Hepatocyte (in vitro differentiated cells): ENCODE measurements around the gene ARL13B. TPM values are rescaled to one million over a fixed set of nuclear protein-coding genes. Genes with fewer than 3 reads are reported as not detected.
A peak's percentile ranks its signal among the peaks of the same experiment; 100 is the strongest.

Source experiments
- DNase-seq: peaks from one replicate; pipeline ENCODE4 v3.0.0-alpha.2; 2016; ENCODE audit warnings: low spot score
- H2AFZ ChIP-seq: fragments of 200-600 bp; sonication (generic); 2 replicates; pipeline ENCODE4 v1.6.0; 2016; ENCODE audit warnings: antibody characterized with exemption, mild to moderate bottlenecking
- H3K27ac ChIP-seq: fragments of 200-600 bp; sonication (generic); 2 replicates; pipeline ENCODE4 v1.5.1; 2016; ENCODE audit warnings: mild to moderate bottlenecking
- H3K27me3 ChIP-seq: fragments of 200-600 bp; sonication (generic); 2 replicates; pipeline ENCODE4 v1.6.1; 2016
- H3K36me3 ChIP-seq: fragments of 200-600 bp; sonication (generic); replicated peaks from 2 replicates; pipeline ENCODE4 v1.5.1; 2016; ENCODE audit warnings: low read depth; ENCODE audit not compliant: insufficient read depth
- H3K4me1 ChIP-seq: fragments of 200-600 bp; sonication (generic); 2 replicates; pipeline ENCODE4 v1.5.1; 2016; ENCODE audit warnings: mild to moderate bottlenecking, moderate library complexity; ENCODE audit not compliant: insufficient read depth
- H3K4me2 ChIP-seq: fragments of 200-600 bp; sonication (generic); 2 replicates; pipeline ENCODE4 v1.6.0; 2016
- H3K4me3 ChIP-seq: fragments of 200-600 bp; sonication (generic); 2 replicates; pipeline ENCODE4 v1.5.1; 2016; ENCODE audit warnings: mild to moderate bottlenecking
- H3K79me2 ChIP-seq: fragments of 200-600 bp; sonication (generic); 2 replicates; pipeline ENCODE4 v1.6.0; 2017; ENCODE audit warnings: mild to moderate bottlenecking
- H3K9me2 ChIP-seq: fragments of 200-600 bp; sonication (generic); replicated peaks from 2 replicates; pipeline ENCODE4 v1.6.0; 2017; ENCODE audit warnings: mild to moderate bottlenecking; ENCODE audit not compliant: insufficient read depth
- H3K9me3 ChIP-seq: fragments of 200-600 bp; sonication (generic); 2 replicates; pipeline ENCODE4 v1.5.1; 2016; ENCODE audit warnings: low read depth, mild to moderate bottlenecking
- H4K20me1 ChIP-seq: fragments of 200-600 bp; sonication (generic); 2 replicates; pipeline ENCODE4 v1.6.0; 2016; ENCODE audit warnings: mild to moderate bottlenecking; ENCODE audit not compliant: insufficient read depth, poor library complexity, severe bottlenecking
- EZH2 ChIP-seq: fragments of 200-600 bp; sonication (generic); IDR thresholded peaks from 2 replicates; pipeline ENCODE4 v1.6.1; 2016; ENCODE audit warnings: antibody characterized with exemption, mild to moderate bottlenecking, borderline replicate concordance
- EZH2phosphoT487 ChIP-seq: fragments of 200-600 bp; sonication (generic); IDR thresholded peaks from one replicate; pipeline ENCODE4 v1.6.1; 2018; ENCODE audit warnings: antibody characterized with exemption, mild to moderate bottlenecking, low read depth, moderate library complexity; ENCODE audit not compliant: unreplicated experiment, severe bottlenecking
- WGBS: methylation state at CpG from one replicate; pipeline ENCODE4 v1.1.6; 2016; ENCODE audit warnings: low lambda C conversion rate; ENCODE audit errors: missing lambda C conversion rate; 5-methylcytosine and 5-hydroxymethylcytosine counted together
- polyA plus RNA-seq: library from polyadenylated mRNA; unstranded; fragments of >200 nt; fragmentation: Nextera tagmentation; extraction: Ambion mirVana; gene quantifications from 2 replicates; pipeline ENCODE4 v1.2.1, GENCODE V29; 2016
- total RNA-seq: library from RNA; depleted of rRNA; stranded (reverse); fragments of >200 nt; gene quantifications from 2 replicates; pipeline ENCODE4 v1.2.3, GENCODE V29; 2014
- TF ChIP-seq, protein P1 (sequence below): fragments of 200-600 bp; sonication (generic); IDR thresholded peaks from 2 replicates; pipeline ENCODE4 v1.5.1; 2016; ENCODE audit warnings: antibody characterized with exemption, mild to moderate bottlenecking; ENCODE audit not compliant: poor library complexity

ARL13B gene
- total and polyA plus RNA-seq, 2 experiments from 2014 or later, result 6.2 to 10.4 TPM

DNA sequence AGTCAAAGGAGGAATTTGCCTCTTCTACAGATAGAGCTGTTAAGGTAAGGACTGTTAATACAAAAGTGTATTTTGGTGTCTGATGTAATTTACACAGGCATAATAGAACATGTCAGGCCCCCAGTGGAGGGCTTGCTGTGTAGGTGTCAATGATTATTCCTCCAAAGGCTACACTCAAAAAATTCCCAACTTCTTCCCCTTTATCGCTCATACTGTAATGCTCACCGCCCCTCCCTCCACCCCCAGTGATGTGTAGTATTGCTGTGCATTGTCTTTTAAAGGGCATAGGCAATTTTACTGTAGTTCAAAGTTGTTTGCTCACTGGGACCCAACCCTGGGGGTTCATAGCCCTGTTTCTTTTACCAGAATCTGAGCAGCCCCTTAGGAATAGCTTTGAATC is 115.2 kb downstream of the ARL13B start:
- Histone ChIP-seq H3K4me3 (no peak overlapping the region), H4K20me1 (no peaks in the 10 kb centered on the region), H3K27ac (no peak overlapping the region), H3K9me3 (no peaks in the 10 kb centered on the region), H3K4me1 (no peaks in the 10 kb centered on the region), H2AFZ (no peak overlapping the region), H3K79me2 (no peaks in the 10 kb centered on the region), H3K27me3 (no peaks in the 10 kb centered on the region), H3K36me3 (no peaks in the 10 kb centered on the region), H3K9me2 (no peaks in the 10 kb centered on the region), H3K4me2 (no peak overlapping the region)
- no peak for DNase-seq
- WGBS, result 96% methylated on average over 2 of the region's 2 CpGs
- TF ChIP-seq, protein P1, sequence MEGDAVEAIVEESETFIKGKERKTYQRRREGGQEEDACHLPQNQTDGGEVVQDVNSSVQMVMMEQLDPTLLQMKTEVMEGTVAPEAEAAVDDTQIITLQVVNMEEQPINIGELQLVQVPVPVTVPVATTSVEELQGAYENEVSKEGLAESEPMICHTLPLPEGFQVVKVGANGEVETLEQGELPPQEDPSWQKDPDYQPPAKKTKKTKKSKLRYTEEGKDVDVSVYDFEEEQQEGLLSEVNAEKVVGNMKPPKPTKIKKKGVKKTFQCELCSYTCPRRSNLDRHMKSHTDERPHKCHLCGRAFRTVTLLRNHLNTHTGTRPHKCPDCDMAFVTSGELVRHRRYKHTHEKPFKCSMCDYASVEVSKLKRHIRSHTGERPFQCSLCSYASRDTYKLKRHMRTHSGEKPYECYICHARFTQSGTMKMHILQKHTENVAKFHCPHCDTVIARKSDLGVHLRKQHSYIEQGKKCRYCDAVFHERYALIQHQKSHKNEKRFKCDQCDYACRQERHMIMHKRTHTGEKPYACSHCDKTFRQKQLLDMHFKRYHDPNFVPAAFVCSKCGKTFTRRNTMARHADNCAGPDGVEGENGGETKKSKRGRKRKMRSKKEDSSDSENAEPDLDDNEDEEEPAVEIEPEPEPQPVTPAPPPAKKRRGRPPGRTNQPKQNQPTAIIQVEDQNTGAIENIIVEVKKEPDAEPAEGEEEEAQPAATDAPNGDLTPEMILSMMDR, result no peak
- no peak for TF ChIP-seq EZH2
- no peak for TF ChIP-seq EZH2phosphoT487

DNA sequence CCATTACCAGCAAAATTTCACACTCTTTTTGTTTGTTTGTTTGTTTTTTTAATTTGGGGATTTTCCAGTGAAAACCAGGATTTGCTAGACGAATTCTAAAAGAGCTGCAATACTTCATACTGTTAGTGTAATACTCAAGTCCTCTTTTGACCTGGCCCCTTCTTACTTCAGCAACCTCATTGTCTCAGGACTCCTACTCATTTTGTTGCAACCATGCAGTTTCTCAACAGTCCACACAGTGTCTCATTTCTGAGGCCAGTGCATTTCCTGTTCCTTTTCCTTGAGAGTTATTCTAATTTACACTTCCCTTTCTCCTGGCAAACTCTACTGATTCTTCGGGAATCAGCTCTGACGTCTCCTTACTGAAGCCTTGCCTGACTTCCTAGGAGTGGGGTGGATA is 118.5 kb downstream of the ARL13B start:
- Histone ChIP-seq H3K36me3 (no peaks in the 10 kb centered on the region), H2AFZ (no peak overlapping the region), H3K27ac (no peak overlapping the region)

DNA sequence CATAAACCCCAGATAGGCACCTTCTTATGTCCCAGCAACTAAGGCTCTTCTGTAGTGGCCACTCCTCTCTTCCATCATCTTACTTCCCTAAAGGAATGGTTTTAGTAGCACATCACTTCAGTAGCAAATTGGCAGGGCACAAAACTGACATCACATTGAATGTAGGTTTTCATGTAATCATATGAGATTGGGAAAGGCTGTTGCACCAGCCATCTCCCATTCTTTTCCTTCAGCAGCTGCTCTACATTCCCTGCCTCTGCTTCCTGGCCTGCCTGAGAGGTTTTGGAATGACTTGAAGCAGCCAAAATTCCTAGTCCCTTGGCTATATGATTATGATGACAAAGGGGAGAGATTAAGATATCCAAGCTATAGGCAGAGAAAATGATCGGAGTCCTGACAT is 119.4 kb downstream of the ARL13B start:
- no peaks in the 10 kb centered on the region for H3K9me2 ChIP-seq
- TF ChIP-seq, protein P1, result no peak
- TF ChIP-seq EZH2, result no peak
- TF ChIP-seq EZH2phosphoT487, result no peak
- no peaks in the 10 kb centered on the region for H3K79me2 ChIP-seq
- no peaks in the 10 kb centered on the region for H4K20me1 ChIP-seq
- H3K4me1 ChIP-seq, result no peaks in the 10 kb centered on the region
- no peaks in the 10 kb centered on the region for H3K27me3 ChIP-seq
- H2AFZ ChIP-seq, result no peak overlapping the region
- no peak for DNase-seq
- no peaks in the 10 kb centered on the region for H3K36me3 ChIP-seq
- H3K9me3 ChIP-seq, result no peaks in the 10 kb centered on the region
- no peak overlapping the region for H3K4me3 ChIP-seq
- no peak overlapping the region for H3K4me2 ChIP-seq
- H3K27ac ChIP-seq, result no peak overlapping the region
- WGBS, result 79% methylated on average over 1 of the region's 1 CpG

More for the DNA sequence above, 118.5 kb downstream of the ARL13B start:
- Histone ChIP-seq H3K4me1 (no peaks in the 10 kb centered on the region), H3K79me2 (no peaks in the 10 kb centered on the region), H3K9me3 (no peaks in the 10 kb centered on the region), H3K4me3 (no peak overlapping the region), H3K27me3 (no peaks in the 10 kb centered on the region), H3K9me2 (no peaks in the 10 kb centered on the region), H3K4me2 (no peak overlapping the region), H4K20me1 (no peaks in the 10 kb centered on the region)
- 96% methylated on average over 3 of the region's 3 CpGs for WGBS
- TF ChIP-seq EZH2phosphoT487 (no peak), EZH2 (no peak)
- TF ChIP-seq, protein P1, result no peak
- no peak for DNase-seq

DNA sequence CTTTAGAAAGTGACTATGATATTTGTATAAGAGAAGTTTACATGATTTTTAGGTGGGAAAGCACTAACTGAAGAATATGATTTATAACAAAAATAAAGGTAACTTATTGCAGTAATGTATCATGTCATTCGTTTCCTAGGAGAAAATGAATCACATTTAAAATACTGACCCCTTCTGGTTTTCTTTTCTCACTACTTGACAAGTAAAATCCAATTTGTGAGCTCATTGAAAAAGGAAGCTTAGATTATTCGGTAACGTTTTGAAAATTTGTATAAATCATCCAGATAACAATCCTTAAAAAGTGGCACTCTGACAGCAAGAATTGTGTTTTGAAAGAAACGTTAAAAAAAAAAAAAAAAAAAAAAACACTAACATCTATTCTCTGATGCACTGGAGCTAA is 121.9 kb downstream of the ARL13B start:
- no peaks in the 10 kb centered on the region for H3K4me1 ChIP-seq
- H3K9me3 ChIP-seq, result no peaks in the 10 kb centered on the region
- 71% methylated on average over 4 of the region's 4 CpGs for WGBS
- H3K27me3 ChIP-seq, result no peaks in the 10 kb centered on the region
- H3K4me3 ChIP-seq, result no peak overlapping the region
- no peaks in the 10 kb centered on the region for H4K20me1 ChIP-seq
- H3K79me2 ChIP-seq, result no peaks in the 10 kb centered on the region
- H3K36me3 ChIP-seq, result no peaks in the 10 kb centered on the region
- H3K27ac ChIP-seq, result no peak overlapping the region
- DNase-seq, result no peak
- no peak overlapping the region for H3K4me2 ChIP-seq
- no peak overlapping the region for H2AFZ ChIP-seq
- H3K9me2 ChIP-seq, result no peaks in the 10 kb centered on the region
- TF ChIP-seq, protein P1, result peak; percentile 15
- no peak for TF ChIP-seq EZH2phosphoT487
